SK-N-SH (cell line): ENCODE measurements around the gene PNMA1. TPM values are rescaled to one million over a fixed set of nuclear protein-coding genes. Genes with fewer than 3 reads are reported as not detected.

ENCODE experiments used
- CTCF ChIA-PET: fragments of 300-600, 350-600 bp; formaldehyde crosslinking; extraction: SDS; loops from one replicate; lab custom pipeline; 2021; lab: Yijun Ruan, JAX
- POLR2A ChIA-PET: fragments of 350-600 bp; sonication (Branson Sonifier 250); formaldehyde crosslinking; extraction: SDS; loops from one replicate; lab custom pipeline; 2020; ENCODE audit warnings: antibody characterized with exemption, inconsistent platforms; lab: Yijun Ruan, JAX
- DNase-seq: peaks from one replicate; pipeline ENCODE4 v3.0.0; 2012
- H2AFZ ChIP-seq: fragments of 200-600 bp; sonication (generic); 2 replicates; pipeline ENCODE4 v1.8.1; 2016; ENCODE audit warnings: antibody characterized with exemption, mild to moderate bottlenecking, low read depth
- H3F3A ChIP-seq: fragments of 200-600 bp; sonication (generic); replicated peaks from 2 replicates; pipeline ENCODE3; 2016; ENCODE audit warnings: antibody characterized with exemption, mild to moderate bottlenecking; ENCODE audit not compliant: insufficient read depth
- H3K27ac ChIP-seq, 2 experiments: fragments of 200-500 bp in 1 of 2; fragments of 200-600 bp in 1 of 2; sonication (Bioruptor generic) in 1 of 2; sonication (generic), shearing (Covaris generic) in 1 of 2; 2 replicates each; pipeline versions ENCODE4 v1.5.1 to v1.6.1; 2014 to 2016; ENCODE audit warnings: low read depth in 2 of 2, inconsistent platforms in 1 of 2, low read length in 1 of 2, mild to moderate bottlenecking in 1 of 2, mixed read lengths in 1 of 2
- H3K27me3 ChIP-seq: fragments of 200-600 bp; sonication (generic), shearing (Covaris generic); 2 replicates; pipeline ENCODE4 v1.6.1; 2016; ENCODE audit warnings: mixed run types; ENCODE audit not compliant: insufficient read depth
- H3K36me3 ChIP-seq, 2 experiments: fragments of 200-500 bp in 1 of 2; fragments of 200-600 bp in 1 of 2; sonication (Bioruptor generic) in 1 of 2; sonication (generic) in 1 of 2; replicated peaks in 1 of 2; 2 replicates each; pipeline versions ENCODE3 to v1.5.1; 2014 to 2016; ENCODE audit warnings: low read length in 1 of 2, mild to moderate bottlenecking in 1 of 2; ENCODE audit not compliant: insufficient read depth in 2 of 2, control insufficient read depth in 1 of 2
- H3K4me1 ChIP-seq, 2 experiments: fragments of 200-500 bp in 1 of 2; fragments of 200-600 bp in 1 of 2; sonication (Bioruptor generic) in 1 of 2; sonication (generic), shearing (Covaris generic) in 1 of 2; 2 replicates each; pipeline versions ENCODE4 v1.5.1 to v1.6.1; 2014 to 2016; ENCODE audit warnings: low read depth in 1 of 2, low read length in 1 of 2, mixed run types in 1 of 2; ENCODE audit not compliant: insufficient read depth in 2 of 2, control insufficient read depth in 1 of 2
- H3K4me2 ChIP-seq: fragments of 200-600 bp; sonication (generic), shearing (Covaris generic); 2 replicates; pipeline ENCODE4 v1.6.1; 2017; ENCODE audit warnings: mixed run types
- H3K4me3 ChIP-seq, 2 experiments: fragments of 200-500 bp in 1 of 2; fragments of 200-600 bp in 1 of 2; sonication (Bioruptor generic) in 1 of 2; sonication (generic), shearing (Covaris generic) in 1 of 2; 2 replicates each; pipeline versions ENCODE4 v1.5.1 to v1.8.1; 2014 to 2016; ENCODE audit warnings: low read depth in 2 of 2, inconsistent platforms in 1 of 2, low read length in 1 of 2, mild to moderate bottlenecking in 1 of 2, mixed read lengths in 1 of 2, moderate library complexity in 1 of 2
- H3K79me2 ChIP-seq: fragments of 200-600 bp; sonication (generic); 2 replicates; pipeline ENCODE4 v1.8.1; 2017; ENCODE audit warnings: mild to moderate bottlenecking; ENCODE audit not compliant: insufficient read depth
- H3K9ac ChIP-seq: fragments of 200-600 bp; sonication (generic); 2 replicates; pipeline ENCODE4 v1.6.1; 2017; ENCODE audit warnings: mixed run types
- H3K9me2 ChIP-seq: fragments of 200-600 bp; sonication (generic); 2 replicates; pipeline ENCODE4 v1.6.1; 2017; ENCODE audit warnings: mixed run types
- H3K9me3 ChIP-seq: fragments of 200-600 bp; sonication (generic); 2 replicates; pipeline ENCODE4 v1.6.1; 2017; ENCODE audit warnings: mixed run types, mild to moderate bottlenecking, moderate library complexity
- H4K20me1 ChIP-seq: fragments of 200-600 bp; sonication (generic); 2 replicates; pipeline ENCODE4 v1.6.1; 2017; ENCODE audit warnings: mild to moderate bottlenecking, mixed run types; ENCODE audit not compliant: insufficient read depth
- EP300 ChIP-seq, 2 experiments: IDR thresholded peaks; 2 replicates each; pipeline versions ENCODE4 v1.4.0 to v1.6.1; 2012; ENCODE audit warnings: borderline replicate concordance in 1 of 2, low read depth in 1 of 2, low read length in 1 of 2
- FOSL2 ChIP-seq: IDR thresholded peaks from 2 replicates; pipeline ENCODE4 v1.4.0; 2012; ENCODE audit warnings: low read depth, mild to moderate bottlenecking, moderate library complexity, borderline replicate concordance
- FOXJ3 ChIP-seq: sonication (generic); formaldehyde crosslinking; IDR thresholded peaks from 2 replicates; pipeline ENCODE4 v1.5.1; 2020; ENCODE audit warnings: mild to moderate bottlenecking, missing genetic modification reagents
- FOXM1 ChIP-seq: IDR thresholded peaks from 2 replicates; pipeline ENCODE4 v1.4.0; 2012; ENCODE audit warnings: low read depth, mild to moderate bottlenecking
- GATA2 ChIP-seq: sonication (generic); formaldehyde crosslinking; IDR thresholded peaks from 2 replicates; pipeline ENCODE4 v1.5.0; 2020; ENCODE audit warnings: mild to moderate bottlenecking, missing genetic modification reagents
- IRF3 ChIP-seq: fragments of 150-350 bp; IDR thresholded peaks from 2 replicates; pipeline ENCODE4 v1.6.1; 2016; ENCODE audit warnings: mild to moderate bottlenecking, low read depth, low read length
- MXI1 ChIP-seq: IDR thresholded peaks from 2 replicates; pipeline ENCODE4 v1.6.1; 2012; ENCODE audit warnings: mild to moderate bottlenecking, low read depth, low read length, improper control_type of control experiment
- NFIC ChIP-seq: IDR thresholded peaks from 2 replicates; pipeline ENCODE4 v1.4.0; 2012; ENCODE audit warnings: borderline replicate concordance
- PBX3 ChIP-seq: IDR thresholded peaks from 2 replicates; pipeline ENCODE4; 2012
- RAD21 ChIP-seq: IDR thresholded peaks from 2 replicates; pipeline ENCODE4 v1.6.1; 2012; ENCODE audit warnings: mild to moderate bottlenecking, low read length
- REST ChIP-seq: IDR thresholded peaks from 2 replicates; pipeline ENCODE4 v1.6.1; 2012; ENCODE audit warnings: mild to moderate bottlenecking, low read depth, low read length, moderate library complexity
- RXRA ChIP-seq: IDR thresholded peaks from 2 replicates; pipeline ENCODE4 v1.4.0; 2012; ENCODE audit warnings: low read depth, mild to moderate bottlenecking, borderline replicate concordance
- SMC3 ChIP-seq: IDR thresholded peaks from 2 replicates; pipeline ENCODE4 v1.6.1; 2012; ENCODE audit warnings: low read depth, low read length, improper control_type of control experiment
- TCF12 ChIP-seq: IDR thresholded peaks from 2 replicates; pipeline ENCODE4 v1.4.0; 2012
- WGBS: methylation state at CpG from one replicate; pipeline ENCODE4 v1.1.6; 2017; ENCODE audit warnings: low lambda C conversion rate; 5-methylcytosine and 5-hydroxymethylcytosine counted together
- polyA plus RNA-seq, 3 experiments: library from polyadenylated mRNA; depleted of rRNA; stranded (reverse); fragments of >200 nt; gene quantifications; 2 replicates each; pipeline ENCODE4 v1.2.3, GENCODE V29; 2012

PNMA1 gene
- polyA plus RNA-seq, 1 of the 3 experiments (the other 2 are of a cell fraction) = 31.5 TPM

- Histone ChIP-seq H3K27me3 (no peaks in the 10 kb centered on the region), H3K79me2 (no peaks in the 10 kb centered on the region), H3F3A (no peaks in the 10 kb centered on the region), H3K4me3 (no peak overlapping the region), H3K9me3 (no peaks in the 10 kb centered on the region), H2AFZ (no peak overlapping the region), H4K20me1 (no peaks in the 10 kb centered on the region), H3K4me2 (no peak overlapping the region), H3K36me3 (peaks cover 4 to 23% of the 10 kb centered on the region in 2 experiments)
- TF ChIP-seq FOXM1 (no peak), GATA2 (CRISPR knock-in tag) (no peak), RXRA (no peak), IRF3 (no peak), NFIC (no peak), TCF12 (no peak), EP300 (IDR thresholded peaks at IDR 0.05; ENCODE audit: borderline replicate concordance in 1 of 2, low read depth in 1 of 2, low read length in 1 of 2) (no peak), REST (no peak)
- TF ChIP-seq, all 33 proteins: peak for 0
- WGBS = 88% methylated on average over 9 of the region's 9 CpGs
- ChIA-PET POLR2A (no interaction called here), CTCF (interaction anchor here (1.3 kb wide), 1 partner anchor 11 kb away, joined by 3 read pairs; no protein-coding TSS in a partner anchor)
- no peak for DNase-seq
- H3K9me2 ChIP-seq = no peaks in the 10 kb centered on the region
- H3K4me1 ChIP-seq = no peaks in the 10 kb centered on the region
- no peak overlapping the region for H3K27ac ChIP-seq
- no peak overlapping the region for H3K9ac ChIP-seq
These were observed 28.9 kb downstream of the PNMA1 start for GRCh38 chr14:73685328-73685727.

- TF ChIP-seq RAD21 = no peak
- TF ChIP-seq SMC3 = no peak
- no peak for TF ChIP-seq FOSL2
- TF ChIP-seq PBX3 = no peak
- no peak for TF ChIP-seq MXI1
- TF ChIP-seq FOXM1 = no peak
- TF ChIP-seq FOXJ3 = no peak
- TF ChIP-seq, all 33 proteins: peak for 0
- Histone ChIP-seq H3K27me3 (no peaks in the 10 kb centered on the region), H3K79me2 (no peaks in the 10 kb centered on the region), H3K36me3 (peaks cover 4 to 23% of the 10 kb centered on the region in 2 experiments), H3K4me1 (no peaks in the 10 kb centered on the region), H3K4me3 (no peak overlapping the region), H3K9me3 (no peaks in the 10 kb centered on the region), H4K20me1 (no peaks in the 10 kb centered on the region), H3F3A (no peaks in the 10 kb centered on the region), H3K27ac (no peak overlapping the region), H3K9ac (no peak overlapping the region), H3K4me2 (no peak overlapping the region), H3K9me2 (no peaks in the 10 kb centered on the region), H2AFZ (no peak overlapping the region)
- WGBS = 93% methylated on average over 5 of the region's 5 CpGs
- ChIA-PET CTCF (interaction anchor here (1.3 kb wide), 1 partner anchor 10 kb away, joined by 3 read pairs; no protein-coding TSS in a partner anchor), POLR2A (no interaction called here)
- no peak for DNase-seq
These were observed 29.6 kb downstream of the PNMA1 start for GRCh38 chr14:73684627-73685026.
